CD4-positive, alpha-beta memory T cell (primary cell): ENCODE measurements around the gene CDH13. TPM values are rescaled to one million over a fixed set of nuclear protein-coding genes. Genes with fewer than 3 reads are reported as not detected.

Experiments
- CTCF ChIA-PET: fragments of 350-600 bp; sonication (Branson Sonifier 250); formaldehyde crosslinking; loops from one replicate; lab custom pipeline; 2021; ENCODE audit warnings: inconsistent platforms; ENCODE audit not compliant: partially characterized antibody; lab: Charles Lee
- POLR2A ChIA-PET: fragments of 350-600 bp; sonication (Branson Sonifier 250); formaldehyde crosslinking; loops from one replicate; lab custom pipeline; 2021; ENCODE audit not compliant: partially characterized antibody; lab: Charles Lee
- DNase-seq, 5 donors: peaks; one replicate each; pipeline versions ENCODE4 v3.0.0 to v3.0.0-alpha.2; 2020 to 2022; ENCODE audit warnings: mixed read lengths in 1 of 5
- H3K27ac ChIP-seq: one replicate; pipeline ENCODE4 v1.7.0; 2013; ENCODE audit warnings: low read depth, low read length
- H3K27me3 ChIP-seq: 2 replicates; pipeline ENCODE4 v1.7.0; 2013; ENCODE audit warnings: mild to moderate bottlenecking, low read length, moderate library complexity; ENCODE audit not compliant: insufficient read depth
- H3K36me3 ChIP-seq: 2 replicates; pipeline ENCODE4 v1.7.0; 2013; ENCODE audit warnings: mild to moderate bottlenecking, low read length, moderate library complexity; ENCODE audit not compliant: insufficient read depth
- H3K4me1 ChIP-seq: 2 replicates; pipeline ENCODE4 v1.7.0; 2013; ENCODE audit warnings: mild to moderate bottlenecking, low read length, moderate library complexity; ENCODE audit not compliant: insufficient read depth
- H3K4me3 ChIP-seq, 2 donors: one replicate each; pipeline ENCODE4 v1.7.0; 2013; ENCODE audit warnings: low read length in 2 of 2, mild to moderate bottlenecking in 1 of 2
- H3K9me3 ChIP-seq, 2 donors: one replicate each; pipeline ENCODE4 v1.7.0; 2013; ENCODE audit warnings: low read length in 2 of 2, control low read depth in 1 of 2; ENCODE audit not compliant: control insufficient read depth in 1 of 2
- H3K27ac Mint-ChIP-seq, 7 donors: one replicate each; pipeline ENCODE4 v1.8.0; 2020 to 2021; ENCODE audit warnings: mixed read lengths in 7 of 7, mild to moderate bottlenecking in 6 of 7, inconsistent platforms in 3 of 7, moderate library complexity in 3 of 7
- H3K27me3 Mint-ChIP-seq, 2 donors: one replicate each; pipeline ENCODE4 v1.8.0; 2020 to 2021; ENCODE audit warnings: mixed read lengths in 2 of 2
- H3K36me3 Mint-ChIP-seq, 2 donors: one replicate each; pipeline ENCODE4 v1.8.0; 2020 to 2021; ENCODE audit warnings: mixed read lengths in 2 of 2, inconsistent platforms in 1 of 2, mild to moderate bottlenecking in 1 of 2
- H3K4me1 Mint-ChIP-seq, 4 donors: one replicate each; pipeline ENCODE4 v1.8.0; 2020 to 2021; ENCODE audit warnings: mixed read lengths in 4 of 4, mild to moderate bottlenecking in 1 of 4
- H3K4me3 Mint-ChIP-seq, 8 donors: one replicate each; pipeline ENCODE4 v1.8.0; 2020 to 2021; ENCODE audit warnings: mixed read lengths in 8 of 8, mild to moderate bottlenecking in 7 of 8, moderate library complexity in 6 of 8, inconsistent platforms in 3 of 8
- H3K9me3 Mint-ChIP-seq, 8 donors: one replicate each; pipeline ENCODE4 v1.8.0; 2020 to 2021; ENCODE audit warnings: mixed read lengths in 8 of 8, mild to moderate bottlenecking in 5 of 8, inconsistent platforms in 3 of 8, moderate library complexity in 1 of 8
- intact Hi-C: fragments of 100-400 bp; cut with micrococcal nuclease; formaldehyde crosslinking; loops from one replicate; pipeline ENCODE4 v1.15.1; 2023
- polyA plus RNA-seq, 2 donors: library from polyadenylated mRNA; unstranded; fragments of 300-500 nt; fragmentation: Illumina TruSeq; gene quantifications; one replicate each; pipeline ENCODE4 v1.2.3, GENCODE V29; 2021
- total RNA-seq, 2 experiments: library from RNA; stranded (reverse); gene quantifications; one replicate each; pipeline ENCODE4 v1.2.3, GENCODE V29; 2021

CDH13 gene
- total and polyA plus RNA-seq, 4 experiments from 2014 or later, result not detected

DNA sequence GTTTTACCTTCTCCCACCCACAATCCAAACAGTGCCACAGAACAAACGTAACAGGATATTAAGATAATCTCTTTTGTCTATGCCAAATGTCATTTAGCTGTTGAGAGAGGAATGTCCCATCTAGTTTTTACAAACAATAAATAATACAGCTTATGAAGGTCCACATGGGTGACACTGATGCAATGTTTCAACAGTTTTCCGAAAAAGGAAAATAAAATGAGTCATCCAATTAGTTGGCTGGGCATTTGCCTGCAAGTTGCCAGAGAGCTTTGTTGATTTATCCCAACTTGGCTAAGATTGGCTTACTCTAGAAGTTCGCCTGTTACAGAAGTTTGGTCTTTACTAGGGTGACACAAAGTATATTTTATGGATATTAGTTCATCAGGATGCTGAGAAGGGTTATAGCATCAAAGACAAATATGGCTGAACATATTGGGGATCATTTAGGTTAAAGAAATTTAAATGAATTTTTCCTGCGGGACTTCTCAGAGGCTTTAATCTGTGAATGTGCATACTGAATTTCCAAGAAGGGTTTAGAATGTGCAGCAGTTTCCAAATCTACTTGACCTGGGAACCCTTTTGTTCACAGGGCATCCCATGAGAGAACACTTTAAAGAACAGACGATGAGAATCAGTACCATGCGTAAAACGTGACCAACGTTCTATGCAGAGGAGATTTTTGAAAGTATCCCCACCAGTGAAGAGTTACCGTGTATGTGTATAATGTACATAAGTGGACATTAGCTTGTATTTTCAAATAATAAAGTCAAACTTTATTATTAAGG is 73.1 kb downstream of the CDH13 start:
- no peaks in the 10 kb centered on the region for H3K36me3 Mint-ChIP-seq
- no peak overlapping the region for H3K4me3 Mint-ChIP-seq
- H3K4me1 Mint-ChIP-seq, result peaks cover 5 to 6% (median 6%) of the 10 kb centered on the region in 4 donors
- Histone ChIP-seq H3K27me3 (no peaks in the 10 kb centered on the region), H3K9me3 (no peaks in the 10 kb centered on the region), H3K4me1 (no peaks in the 10 kb centered on the region), H3K36me3 (no peaks in the 10 kb centered on the region), H3K4me3 (no peak overlapping the region), H3K27ac (no peak overlapping the region)
- ChIA-PET POLR2A (no interaction called here), CTCF (interaction anchor here (1.1 to 2.3 kb wide), 5 partner anchors 8 to 60 kb away, joined by 3 to 7 read pairs (median 4); no protein-coding TSS in a partner anchor)
- peaks cover 0 to 3% (median 0%) of the 10 kb centered on the region in 8 donors for H3K9me3 Mint-ChIP-seq
- peaks cover 8 to 11% of the 10 kb centered on the region in 2 donors for H3K27me3 Mint-ChIP-seq
- no peak for DNase-seq
- intact Hi-C loops, result no loop called here
- no peak overlapping the region for H3K27ac Mint-ChIP-seq

DNA sequence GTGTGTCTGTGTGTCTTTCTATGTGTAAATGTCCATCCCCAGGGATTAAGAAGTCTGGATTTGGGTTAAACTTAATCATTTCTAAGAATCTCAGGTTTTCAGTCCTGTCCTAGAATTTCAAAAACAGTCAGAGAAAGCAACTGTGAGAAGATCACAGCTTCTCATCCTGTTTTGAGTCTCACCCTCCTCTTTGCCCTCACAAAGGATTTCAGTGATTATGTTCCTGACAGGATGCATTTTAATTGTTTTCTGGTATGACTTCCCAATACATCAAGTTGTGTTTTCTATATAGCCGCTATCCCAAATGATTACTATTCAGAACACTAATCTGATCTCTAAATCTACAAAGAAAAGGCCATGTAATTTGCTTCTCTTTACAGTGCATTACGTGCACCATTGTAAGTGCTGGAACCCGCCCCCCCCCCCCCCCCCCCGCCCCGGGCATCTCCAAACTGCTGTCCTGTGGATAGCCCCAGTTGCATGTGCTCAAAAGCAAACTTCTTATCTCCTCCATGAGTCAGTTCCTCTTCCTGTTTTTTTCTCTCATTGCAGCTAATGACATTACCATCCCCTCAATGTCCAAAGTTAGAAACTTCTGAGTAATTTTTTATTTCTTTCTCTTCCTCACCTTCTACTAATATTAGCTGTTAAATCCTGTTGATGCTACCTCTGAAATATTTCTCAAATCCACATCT is 73.9 kb downstream of the CDH13 start:
- ChIA-PET CTCF (interaction anchor here (2.3 kb wide), 1 partner anchor 60 kb away, joined by 7 read pairs; no protein-coding TSS in a partner anchor), POLR2A (no interaction called here)
- Histone ChIP-seq H3K27me3 (no peaks in the 10 kb centered on the region), H3K9me3 (no peaks in the 10 kb centered on the region), H3K27ac (no peak overlapping the region), H3K4me1 (no peaks in the 10 kb centered on the region), H3K36me3 (no peaks in the 10 kb centered on the region), H3K4me3 (no peak overlapping the region)
- peaks cover 8% of the 10 kb centered on the region in 2 donors for H3K27me3 Mint-ChIP-seq
- H3K4me1 Mint-ChIP-seq, result peaks cover 5 to 6% (median 6%) of the 10 kb centered on the region in 4 donors
- no peak overlapping the region for H3K4me3 Mint-ChIP-seq
- no peaks in the 10 kb centered on the region for H3K36me3 Mint-ChIP-seq
- peaks cover 0 to 3% (median 0%) of the 10 kb centered on the region in 8 donors for H3K9me3 Mint-ChIP-seq
- H3K27ac Mint-ChIP-seq, result no peak overlapping the region
- intact Hi-C loops, result no loop called here
- no peak for DNase-seq

DNA sequence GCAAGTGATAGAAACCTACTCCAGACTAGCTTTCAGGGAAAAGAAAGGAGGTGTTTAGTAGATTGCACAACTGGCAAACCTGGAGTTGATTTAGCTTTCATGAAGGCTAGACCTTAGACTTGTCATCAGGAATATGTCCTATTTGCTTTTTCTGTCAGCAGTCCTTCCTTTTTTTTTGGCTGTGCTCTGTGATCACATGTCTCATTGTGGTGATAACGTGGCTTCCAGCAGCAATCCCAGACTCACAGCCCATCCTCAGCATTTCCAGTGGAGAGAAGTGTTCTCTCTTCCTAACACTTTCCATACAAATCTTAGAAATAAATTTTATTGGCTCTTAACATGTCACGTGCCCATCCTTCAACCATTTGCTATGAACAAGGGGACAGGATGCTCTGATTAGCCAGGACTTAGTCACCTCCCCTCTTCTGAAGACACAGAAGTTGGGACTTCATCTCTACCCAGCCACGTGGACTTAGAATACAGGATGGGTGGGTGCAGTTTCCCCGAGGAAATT is 74.7 kb downstream of the CDH13 start:
- Mint-ChIP-seq H3K27ac (no peak overlapping the region), H3K9me3 (peaks cover 0 to 3% (median 0%) of the 10 kb centered on the region in 8 donors), H3K4me1 (peaks cover 5 to 6% (median 6%) of the 10 kb centered on the region in 4 donors), H3K27me3 (peaks cover 8 to 10% of the 10 kb centered on the region in 2 donors), H3K36me3 (no peaks in the 10 kb centered on the region), H3K4me3 (no peak overlapping the region)
- no peak for DNase-seq
- intact Hi-C loops, result no loop called here
- H3K27me3 ChIP-seq, result no peaks in the 10 kb centered on the region
- no peaks in the 10 kb centered on the region for H3K4me1 ChIP-seq
- no peaks in the 10 kb centered on the region for H3K36me3 ChIP-seq
- H3K4me3 ChIP-seq, result no peak overlapping the region
- H3K27ac ChIP-seq, result no peak overlapping the region
- CTCF ChIA-PET, result interaction anchor here (2.3 kb wide), 1 partner anchor 61 kb away, joined by 7 read pairs; no protein-coding TSS in a partner anchor
- no peaks in the 10 kb centered on the region for H3K9me3 ChIP-seq
- POLR2A ChIA-PET, result no interaction called here

DNA sequence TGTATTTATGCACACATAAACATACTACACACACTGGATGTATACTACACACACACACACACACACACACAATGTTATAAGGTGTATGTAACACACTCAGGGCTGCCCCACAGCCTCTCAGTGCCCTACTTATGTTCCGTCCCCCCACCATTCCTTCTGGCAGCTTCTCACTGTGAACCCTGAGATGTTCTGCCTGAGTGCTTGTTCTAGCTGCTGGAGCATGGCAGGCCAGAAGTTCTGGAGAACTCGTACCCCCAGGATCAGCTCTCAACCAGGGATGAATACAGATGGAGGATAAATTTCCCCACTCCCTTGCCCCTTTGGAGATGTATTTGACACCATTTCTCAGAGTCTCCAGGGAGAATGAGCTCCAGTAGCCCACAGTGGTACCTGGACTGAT is 76.4 kb downstream of the CDH13 start:
- ChIA-PET CTCF (interaction anchor here (1.1 kb wide), 1 partner anchor 63 kb away, joined by 5 read pairs; no protein-coding TSS in a partner anchor), POLR2A (interaction anchor here (0.7 kb wide), 1 partner anchor 77 kb away, joined by 3 read pairs; no protein-coding TSS in a partner anchor)
- Mint-ChIP-seq H3K4me3 (no peak overlapping the region), H3K27ac (no peak overlapping the region), H3K4me1 (peaks cover 5 to 6% (median 6%) of the 10 kb centered on the region in 4 donors), H3K36me3 (no peaks in the 10 kb centered on the region), H3K9me3 (no peaks in the 10 kb centered on the region), H3K27me3 (peaks cover 5 to 9% of the 10 kb centered on the region in 2 donors)
- no peaks in the 10 kb centered on the region for H3K9me3 ChIP-seq
- H3K27ac ChIP-seq, result no peak overlapping the region
- no peak overlapping the region for H3K4me3 ChIP-seq
- no peaks in the 10 kb centered on the region for H3K36me3 ChIP-seq
- no peaks in the 10 kb centered on the region for H3K27me3 ChIP-seq
- no peaks in the 10 kb centered on the region for H3K4me1 ChIP-seq
- DNase-seq, result no peak
- intact Hi-C loops, result no loop called here

DNA sequence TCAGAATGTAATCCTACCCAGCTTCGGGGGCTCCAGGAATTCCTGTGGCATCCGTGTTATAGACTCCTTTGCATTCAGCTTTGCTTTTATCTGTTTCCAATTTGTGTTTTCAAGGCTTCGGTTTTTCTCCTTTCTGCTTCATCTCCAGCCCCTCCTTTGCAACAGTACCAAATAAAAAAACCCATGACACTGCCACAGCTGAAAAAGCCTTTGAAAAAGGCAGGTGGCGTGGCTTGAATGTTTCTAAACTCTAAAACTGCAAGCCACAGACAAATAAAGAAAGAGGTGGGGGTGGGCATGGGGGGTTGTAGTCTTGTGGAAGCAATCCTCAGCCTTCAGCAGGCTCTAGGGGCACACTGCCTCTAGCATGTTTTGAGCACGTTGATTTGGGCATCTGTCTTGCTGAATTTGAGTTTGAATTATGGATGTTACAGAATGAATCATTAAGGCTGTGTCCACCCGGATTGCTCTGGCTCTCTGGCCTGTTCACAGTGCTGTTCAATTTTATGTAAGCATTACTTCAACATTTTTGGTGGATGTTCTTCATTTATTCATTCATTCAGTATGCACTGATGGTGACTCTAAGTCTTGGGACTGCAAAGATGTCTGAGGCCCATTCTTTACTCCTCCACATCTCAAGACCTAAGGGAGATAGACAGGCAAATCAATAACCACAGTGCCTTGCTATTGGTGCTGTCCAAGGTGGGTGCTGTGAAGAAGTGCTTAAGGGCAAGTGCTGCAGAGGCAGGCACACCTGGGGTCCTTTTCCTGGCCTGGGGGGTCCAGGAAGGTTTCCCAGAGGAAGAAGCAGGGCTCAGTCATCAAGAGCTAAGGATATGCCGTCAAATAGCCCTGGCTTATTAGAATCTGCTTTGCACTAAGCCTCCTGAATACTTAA is 77.4 kb downstream of the CDH13 start:
- H3K9me3 Mint-ChIP-seq, result no peaks in the 10 kb centered on the region
- Histone ChIP-seq H3K27ac (no peak overlapping the region), H3K9me3 (no peaks in the 10 kb centered on the region), H3K4me1 (no peaks in the 10 kb centered on the region), H3K4me3 (no peak overlapping the region), H3K27me3 (no peaks in the 10 kb centered on the region), H3K36me3 (no peaks in the 10 kb centered on the region)
- CTCF ChIA-PET, result interaction anchor here (1.1 kb wide), 1 partner anchor 64 kb away, joined by 5 read pairs; no protein-coding TSS in a partner anchor
- DNase-seq, result no peak
- H3K4me3 Mint-ChIP-seq, result no peak overlapping the region
- intact Hi-C loops, result no loop called here
- H3K4me1 Mint-ChIP-seq, result peaks cover 5 to 6% (median 6%) of the 10 kb centered on the region in 4 donors
- no peak overlapping the region for H3K27ac Mint-ChIP-seq
- H3K36me3 Mint-ChIP-seq, result no peaks in the 10 kb centered on the region
- peaks cover 5 to 9% of the 10 kb centered on the region in 2 donors for H3K27me3 Mint-ChIP-seq
- POLR2A ChIA-PET, result no interaction called here

DNA sequence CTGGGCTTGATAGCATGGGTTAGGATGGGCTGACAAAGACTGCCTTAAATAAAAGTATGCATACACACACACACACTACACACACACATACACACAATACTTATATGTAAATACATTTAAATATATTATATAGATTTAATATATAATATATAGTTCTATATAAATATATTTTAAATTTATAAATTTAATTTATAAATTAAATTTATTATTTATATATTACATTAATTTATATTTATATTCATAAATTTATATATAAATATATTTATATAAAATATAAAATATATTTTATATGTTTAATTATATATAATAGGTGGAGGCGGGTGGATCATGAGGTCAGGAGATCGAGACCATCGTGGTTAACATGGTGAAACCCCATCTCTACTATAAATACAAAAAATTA is 83.2 kb downstream of the CDH13 start:
- H3K4me1 ChIP-seq, result no peaks in the 10 kb centered on the region
- no peak overlapping the region for H3K27ac ChIP-seq
- Mint-ChIP-seq H3K9me3 (no peaks in the 10 kb centered on the region), H3K4me1 (no peaks in the 10 kb centered on the region), H3K4me3 (no peak overlapping the region), H3K36me3 (no peaks in the 10 kb centered on the region), H3K27me3 (peaks cover 0 to 2% of the 10 kb centered on the region in 2 donors), H3K27ac (no peak overlapping the region)
- POLR2A ChIA-PET, result no interaction called here
- no peak overlapping the region for H3K4me3 ChIP-seq
- CTCF ChIA-PET, result interaction anchor here (1.1 kb wide), 1 partner anchor 71 kb away, joined by 4 read pairs; no protein-coding TSS in a partner anchor
- H3K36me3 ChIP-seq, result no peaks in the 10 kb centered on the region
- no peak for DNase-seq
- H3K9me3 ChIP-seq, result no peaks in the 10 kb centered on the region
- H3K27me3 ChIP-seq, result no peaks in the 10 kb centered on the region
- intact Hi-C loops, result no loop called here
